HepG2 (cell line): ENCODE results near the gene ULBP1. TPM values are rescaled to one million over a fixed set of nuclear protein-coding genes. Genes with fewer than 3 reads are reported as not detected.

ENCODE experiments used
- ATAC-seq: fragments of 200-7000 bp; cut with Tn5 transposase; 3 replicates; pipeline ENCODE4 v1.9.1; 2020; ENCODE audit warnings: mild to moderate bottlenecking, moderate library complexity
- BruUV-seq: library from RNA; stranded (reverse); fragments of 400-500 nt; replicated peaks from 2 replicates; lab custom pipeline; 2021; lab: Mats Ljungman, UMichigan
- CTCF ChIA-PET: fragments of 300-600 bp; formaldehyde crosslinking; extraction: SDS; loops from one replicate; lab custom pipeline; 2021; ENCODE audit warnings: low total read pairs, inconsistent platforms, low intra/inter-chr PET ratio; lab: Yijun Ruan, JAX
- POLR2A ChIA-PET: fragments of 350-600 bp; sonication (Branson Sonifier 250); formaldehyde crosslinking; loops from one replicate; lab custom pipeline; 2020; ENCODE audit warnings: antibody characterized with exemption, inconsistent platforms; lab: Yijun Ruan, JAX
- DNase-seq: peaks from one replicate; pipeline ENCODE4 v3.0.0-alpha.2; 2015; ENCODE audit warnings: low spot score
- FAIRE-seq: peaks from 3 replicates; lab custom pipeline; 2011; peaks lifted over from hg19 to GRCh38; lab: Jason Lieb, UNC
- H2AFZ ChIP-seq: one replicate; pipeline ENCODE4 v1.6.1; 2011; ENCODE audit warnings: low read length, inconsistent platforms
- H3K27ac ChIP-seq: fragments of 300-600 bp; 3 replicates; pipeline ENCODE4 v1.8.0; 2011; ENCODE audit warnings: mixed run types, mild to moderate bottlenecking, mixed read lengths, low read length, inconsistent platforms; ENCODE audit not compliant: insufficient read depth; ENCODE audit errors: extremely low read length
- H3K27me3 ChIP-seq, 2 experiments: fragments of 200-600 bp in 1 of 2; 2 replicates in 1 of 2; 3 replicates in 1 of 2; pipeline versions ENCODE4 v1.6.0 to v1.8.0; 2011; ENCODE audit warnings: low read length in 2 of 2, mild to moderate bottlenecking in 2 of 2, moderate library complexity in 2 of 2, inconsistent platforms in 1 of 2; ENCODE audit not compliant: insufficient read depth in 2 of 2, control insufficient read depth in 1 of 2
- H3K36me3 ChIP-seq, 2 experiments: fragments of 200-600 bp in 1 of 2; replicated peaks in 1 of 2; 2 replicates in 1 of 2; 3 replicates in 1 of 2; pipeline versions ENCODE4 v1.5.1 to v1.8.0; 2011; ENCODE audit warnings: low read length in 2 of 2, inconsistent platforms in 1 of 2; ENCODE audit not compliant: insufficient read depth in 2 of 2, control insufficient read depth in 1 of 2
- H3K4me1 ChIP-seq: 2 replicates; pipeline ENCODE4 v1.5.1; 2012; ENCODE audit warnings: low read length, inconsistent platforms; ENCODE audit not compliant: insufficient read depth
- H3K4me2 ChIP-seq: 2 replicates; pipeline ENCODE4 v1.6.0; 2011; ENCODE audit warnings: low read depth, low read length, inconsistent platforms
- H3K4me3 ChIP-seq, 3 experiments: fragments of 200-600 bp in 1 of 3; sonication (generic), shearing (Covaris generic) in 1 of 3; replicated peaks in 1 of 3; 2 replicates each; pipeline ENCODE4 v1.5.1; 2011 to 2016; ENCODE audit warnings: low read length in 3 of 3, inconsistent platforms in 2 of 3, low read depth in 2 of 3, mild to moderate bottlenecking in 2 of 3, control low read depth in 1 of 3, mixed read lengths in 1 of 3; ENCODE audit not compliant: insufficient read depth in 1 of 3
- H3K79me2 ChIP-seq: one replicate; pipeline ENCODE4 v1.6.1; 2011; ENCODE audit warnings: low read length, inconsistent platforms; ENCODE audit not compliant: insufficient read depth
- H3K9ac ChIP-seq: 2 replicates; pipeline ENCODE4 v1.6.0; 2011; ENCODE audit warnings: mild to moderate bottlenecking, low read depth, low read length, inconsistent platforms; ENCODE audit not compliant: insufficient read depth
- H3K9me3 ChIP-seq: 2 replicates; pipeline ENCODE4 v1.5.1; 2012; ENCODE audit warnings: mild to moderate bottlenecking, low read length
- H4K20me1 ChIP-seq: 2 replicates; pipeline ENCODE4 v1.6.0; 2011; ENCODE audit warnings: inconsistent platforms, mild to moderate bottlenecking, low read length, moderate library complexity; ENCODE audit not compliant: insufficient read depth
- ARNT2 ChIP-seq: sonication (generic); formaldehyde crosslinking; IDR thresholded peaks from 2 replicates; pipeline ENCODE4 v1.8.0; 2022; ENCODE audit warnings: mild to moderate bottlenecking, low read depth, missing genetic modification reagents, moderate library complexity
- KMT2B ChIP-seq: IDR thresholded peaks from 2 replicates; pipeline ENCODE4 v1.6.1; 2016; ENCODE audit warnings: missing genetic modification reagents, missing compliant biosample characterization
- NFIB ChIP-seq: sonication (generic); formaldehyde crosslinking; IDR thresholded peaks from 2 replicates; pipeline ENCODE4 v1.9.0; 2021; ENCODE audit warnings: missing genetic modification reagents, mild to moderate bottlenecking, borderline replicate concordance
- RARA ChIP-seq: IDR thresholded peaks from 2 replicates; pipeline ENCODE4 v1.6.1; 2016; ENCODE audit warnings: missing genetic modification reagents, missing compliant biosample characterization
- SP140L ChIP-seq: sonication (generic); formaldehyde crosslinking; IDR thresholded peaks from 2 replicates; pipeline ENCODE4 v1.4.0; 2020; ENCODE audit warnings: missing genetic modification reagents, borderline replicate concordance
- ZC3H4 ChIP-seq: sonication (generic); formaldehyde crosslinking; IDR thresholded peaks from 2 replicates; pipeline ENCODE4 v1.4.0; 2020; ENCODE audit warnings: missing genetic modification reagents, borderline replicate concordance
- ZNF44 ChIP-seq: sonication (generic); formaldehyde crosslinking; IDR thresholded peaks from 2 replicates; pipeline ENCODE4 v1.5.1; 2020; ENCODE audit warnings: mild to moderate bottlenecking, missing genetic modification reagents
- ZNF770 ChIP-seq: sonication (generic); formaldehyde crosslinking; IDR thresholded peaks from 2 replicates; pipeline ENCODE4 v1.5.0; 2020; ENCODE audit warnings: mild to moderate bottlenecking, missing genetic modification reagents
- WGBS: methylation state at CpG from one replicate; pipeline ENCODE4 v1.1.6; 2017; ENCODE audit warnings: low lambda C conversion rate; 5-methylcytosine and 5-hydroxymethylcytosine counted together
- in situ Hi-C: cut with HindIII; loops from 2 replicates; pipeline ENCODE4 v1.10.0; 2017; ENCODE audit warnings: low pct_unique_long_range_greater_than_20kb; ENCODE audit not compliant: extremely low pct_ligation_motif_present
- intact Hi-C: fragments of 100-400 bp; cut with micrococcal nuclease; formaldehyde crosslinking; loops from one replicate; pipeline ENCODE4 v1.10.0; 2022; ENCODE audit not compliant: unreplicated experiment
- polyA plus RNA-seq, 8 experiments: library from polyadenylated mRNA; depleted of rRNA in 3 of 8; stranded (reverse) in 7 of 8; unstranded in 1 of 8; fragments of >200 nt; fragmentation: Illumina TruSeq in 4 of 8; extraction: Trizol in 4 of 8; gene quantifications; 2 replicates each; pipeline versions ENCODE4 v1.2.1 to v1.2.3, GENCODE V29; 2011 to 2016; ENCODE audit warnings: low read depth in 4 of 8, missing spikeins in 1 of 8, mixed read lengths in 1 of 8; ENCODE audit not compliant: insufficient read depth in 1 of 8
- total RNA-seq, 5 experiments: library from RNA; depleted of rRNA; stranded (reverse); fragments of >200 nt; fragmentation: Illumina TruSeq; extraction: Trizol; gene quantifications; 2 replicates each; pipeline ENCODE4 v1.2.3, GENCODE V29; 2016; ENCODE audit warnings: low read depth in 1 of 5
- TF ChIP-seq, protein P1 (sequence below): sonication (generic); formaldehyde crosslinking; IDR thresholded peaks from 2 replicates; pipeline ENCODE4 v1.4.0; 2020; ENCODE audit warnings: missing genetic modification reagents
- TF ChIP-seq, protein P2 (sequence below): sonication (generic); formaldehyde crosslinking; IDR thresholded peaks from 2 replicates; pipeline ENCODE4 v1.4.0; 2020; ENCODE audit warnings: missing genetic modification reagents
- TF ChIP-seq, protein P3 (sequence below): sonication (generic); formaldehyde crosslinking; IDR thresholded peaks from 2 replicates; pipeline ENCODE4 v1.8.0; 2022; ENCODE audit warnings: mild to moderate bottlenecking, missing genetic modification reagents, moderate library complexity
- TF ChIP-seq, protein P4 (sequence below): sonication (generic); formaldehyde crosslinking; IDR thresholded peaks from 2 replicates; pipeline ENCODE4 v1.8.0; 2022; ENCODE audit warnings: mild to moderate bottlenecking, missing genetic modification reagents, moderate library complexity

Gene ULBP1
- total and polyA plus RNA-seq, 2 of the 13 experiments (the other 11 are each of a cell fraction or from before 2014, with no cell fraction given), result 0.04 to 0.09 TPM

DNA sequence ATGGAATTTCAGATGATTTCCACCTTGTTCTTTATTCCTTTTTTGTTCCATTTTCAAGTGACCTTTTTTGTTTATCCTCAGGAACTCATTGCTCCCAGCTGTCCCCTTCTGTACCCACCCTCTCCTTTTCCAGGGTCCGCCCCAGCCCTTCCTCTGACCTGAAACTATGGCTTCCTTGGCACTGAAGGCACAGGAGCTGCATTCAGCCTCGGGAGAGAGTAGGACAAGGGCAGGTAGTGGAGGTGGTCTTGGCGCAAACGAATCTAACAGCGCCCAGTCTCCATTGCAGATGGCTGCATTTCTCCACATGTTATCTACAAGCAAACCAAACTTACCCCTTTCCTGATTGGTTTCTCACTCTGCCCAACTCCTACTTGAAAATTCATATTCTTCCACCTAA lies 30.7 kb upstream of the ULBP1 start:
- Histone ChIP-seq H3K27ac (no peak overlapping the region), H2AFZ (no peak overlapping the region), H4K20me1 (no peaks in the 10 kb centered on the region), H3K79me2 (no peaks in the 10 kb centered on the region), H3K4me3 (no peak overlapping the region), H3K9ac (no peak overlapping the region), H3K4me1 (no peaks in the 10 kb centered on the region; the same call in 1 of the 2 replicates), H3K36me3 (no peaks in the 10 kb centered on the region), H3K9me3 (no peaks in the 10 kb centered on the region), H3K27me3 (peaks cover 4 to 52% of the 10 kb centered on the region in 2 experiments; a peak in 4 of 5 replicates), H3K4me2 (no peak overlapping the region)
- ChIA-PET CTCF (interaction anchor here (4.1 kb wide), 1 partner anchor 84 kb away, joined by 64 read pairs; no protein-coding TSS in a partner anchor), POLR2A (no interaction called here)
- intact Hi-C loops, result loop anchor here (10.0 kb wide), 1 partner anchor 882 kb away; no protein-coding TSS in a partner anchor
- in situ Hi-C loops, result loop anchor here (5.0 to 10.0 kb wide), 2 partner anchors 94 to 882 kb away; partner anchors contain the start of gene RAET1L
- FAIRE-seq, result no peak
- no peak for DNase-seq
- 15% methylated on average over 5 of the region's 5 CpGs for WGBS
- ATAC-seq, result no peak
- BruUV-seq, result no TSS peak
- no peak for TF ChIP-seq NFIB (CRISPR knock-in tag)
- TF ChIP-seq ZNF44 (CRISPR knock-in tag), result no peak
- no peak for TF ChIP-seq RARA (CRISPR knock-in tag)
- TF ChIP-seq, protein P1, sequence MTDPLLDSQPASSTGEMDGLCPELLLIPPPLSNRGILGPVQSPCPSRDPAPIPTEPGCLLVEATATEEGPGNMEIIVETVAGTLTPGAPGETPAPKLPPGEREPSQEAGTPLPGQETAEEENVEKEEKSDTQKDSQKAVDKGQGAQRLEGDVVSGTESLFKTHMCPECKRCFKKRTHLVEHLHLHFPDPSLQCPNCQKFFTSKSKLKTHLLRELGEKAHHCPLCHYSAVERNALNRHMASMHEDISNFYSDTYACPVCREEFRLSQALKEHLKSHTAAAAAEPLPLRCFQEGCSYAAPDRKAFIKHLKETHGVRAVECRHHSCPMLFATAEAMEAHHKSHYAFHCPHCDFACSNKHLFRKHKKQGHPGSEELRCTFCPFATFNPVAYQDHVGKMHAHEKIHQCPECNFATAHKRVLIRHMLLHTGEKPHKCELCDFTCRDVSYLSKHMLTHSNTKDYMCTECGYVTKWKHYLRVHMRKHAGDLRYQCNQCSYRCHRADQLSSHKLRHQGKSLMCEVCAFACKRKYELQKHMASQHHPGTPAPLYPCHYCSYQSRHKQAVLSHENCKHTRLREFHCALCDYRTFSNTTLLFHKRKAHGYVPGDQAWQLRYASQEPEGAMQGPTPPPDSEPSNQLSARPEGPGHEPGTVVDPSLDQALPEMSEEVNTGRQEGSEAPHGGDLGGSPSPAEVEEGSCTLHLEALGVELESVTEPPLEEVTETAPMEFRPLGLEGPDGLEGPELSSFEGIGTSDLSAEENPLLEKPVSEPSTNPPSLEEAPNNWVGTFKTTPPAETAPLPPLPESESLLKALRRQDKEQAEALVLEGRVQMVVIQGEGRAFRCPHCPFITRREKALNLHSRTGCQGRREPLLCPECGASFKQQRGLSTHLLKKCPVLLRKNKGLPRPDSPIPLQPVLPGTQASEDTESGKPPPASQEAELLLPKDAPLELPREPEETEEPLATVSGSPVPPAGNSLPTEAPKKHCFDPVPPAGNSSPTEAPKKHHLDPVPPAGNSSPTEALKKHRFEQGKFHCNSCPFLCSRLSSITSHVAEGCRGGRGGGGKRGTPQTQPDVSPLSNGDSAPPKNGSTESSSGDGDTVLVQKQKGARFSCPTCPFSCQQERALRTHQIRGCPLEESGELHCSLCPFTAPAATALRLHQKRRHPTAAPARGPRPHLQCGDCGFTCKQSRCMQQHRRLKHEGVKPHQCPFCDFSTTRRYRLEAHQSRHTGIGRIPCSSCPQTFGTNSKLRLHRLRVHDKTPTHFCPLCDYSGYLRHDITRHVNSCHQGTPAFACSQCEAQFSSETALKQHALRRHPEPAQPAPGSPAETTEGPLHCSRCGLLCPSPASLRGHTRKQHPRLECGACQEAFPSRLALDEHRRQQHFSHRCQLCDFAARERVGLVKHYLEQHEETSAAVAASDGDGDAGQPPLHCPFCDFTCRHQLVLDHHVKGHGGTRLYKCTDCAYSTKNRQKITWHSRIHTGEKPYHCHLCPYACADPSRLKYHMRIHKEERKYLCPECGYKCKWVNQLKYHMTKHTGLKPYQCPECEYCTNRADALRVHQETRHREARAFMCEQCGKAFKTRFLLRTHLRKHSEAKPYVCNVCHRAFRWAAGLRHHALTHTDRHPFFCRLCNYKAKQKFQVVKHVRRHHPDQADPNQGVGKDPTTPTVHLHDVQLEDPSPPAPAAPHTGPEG (CRISPR knock-in tag), result no peak
- TF ChIP-seq, protein P2, sequence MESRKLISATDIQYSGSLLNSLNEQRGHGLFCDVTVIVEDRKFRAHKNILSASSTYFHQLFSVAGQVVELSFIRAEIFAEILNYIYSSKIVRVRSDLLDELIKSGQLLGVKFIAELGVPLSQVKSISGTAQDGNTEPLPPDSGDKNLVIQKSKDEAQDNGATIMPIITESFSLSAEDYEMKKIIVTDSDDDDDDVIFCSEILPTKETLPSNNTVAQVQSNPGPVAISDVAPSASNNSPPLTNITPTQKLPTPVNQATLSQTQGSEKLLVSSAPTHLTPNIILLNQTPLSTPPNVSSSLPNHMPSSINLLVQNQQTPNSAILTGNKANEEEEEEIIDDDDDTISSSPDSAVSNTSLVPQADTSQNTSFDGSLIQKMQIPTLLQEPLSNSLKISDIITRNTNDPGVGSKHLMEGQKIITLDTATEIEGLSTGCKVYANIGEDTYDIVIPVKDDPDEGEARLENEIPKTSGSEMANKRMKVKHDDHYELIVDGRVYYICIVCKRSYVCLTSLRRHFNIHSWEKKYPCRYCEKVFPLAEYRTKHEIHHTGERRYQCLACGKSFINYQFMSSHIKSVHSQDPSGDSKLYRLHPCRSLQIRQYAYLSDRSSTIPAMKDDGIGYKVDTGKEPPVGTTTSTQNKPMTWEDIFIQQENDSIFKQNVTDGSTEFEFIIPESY, result no peak
- TF ChIP-seq, protein P3, sequence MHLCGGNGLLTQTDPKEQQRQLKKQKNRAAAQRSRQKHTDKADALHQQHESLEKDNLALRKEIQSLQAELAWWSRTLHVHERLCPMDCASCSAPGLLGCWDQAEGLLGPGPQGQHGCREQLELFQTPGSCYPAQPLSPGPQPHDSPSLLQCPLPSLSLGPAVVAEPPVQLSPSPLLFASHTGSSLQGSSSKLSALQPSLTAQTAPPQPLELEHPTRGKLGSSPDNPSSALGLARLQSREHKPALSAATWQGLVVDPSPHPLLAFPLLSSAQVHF (CRISPR knock-in tag), result no peak
- no peak for TF ChIP-seq ZNF770
- no peak for TF ChIP-seq ARNT2 (CRISPR knock-in tag)
- TF ChIP-seq KMT2B (CRISPR knock-in tag), result no peak
- no peak for TF ChIP-seq SP140L (CRISPR knock-in tag)
- TF ChIP-seq, protein P4, sequence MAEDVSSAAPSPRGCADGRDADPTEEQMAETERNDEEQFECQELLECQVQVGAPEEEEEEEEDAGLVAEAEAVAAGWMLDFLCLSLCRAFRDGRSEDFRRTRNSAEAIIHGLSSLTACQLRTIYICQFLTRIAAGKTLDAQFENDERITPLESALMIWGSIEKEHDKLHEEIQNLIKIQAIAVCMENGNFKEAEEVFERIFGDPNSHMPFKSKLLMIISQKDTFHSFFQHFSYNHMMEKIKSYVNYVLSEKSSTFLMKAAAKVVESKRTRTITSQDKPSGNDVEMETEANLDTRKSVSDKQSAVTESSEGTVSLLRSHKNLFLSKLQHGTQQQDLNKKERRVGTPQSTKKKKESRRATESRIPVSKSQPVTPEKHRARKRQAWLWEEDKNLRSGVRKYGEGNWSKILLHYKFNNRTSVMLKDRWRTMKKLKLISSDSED, result no peak
- TF ChIP-seq ZC3H4 (CRISPR knock-in tag), result no peak
